Measurements from ENCODE around the gene UBASH3A. TPM values are rescaled to one million over a fixed set of nuclear protein-coding genes. Genes with fewer than 3 reads are reported as not detected.

The UBASH3A gene
- total RNA-seq, 1 donor from 2014 or later, result 1.5 TPM

- no peaks in the 10 kb centered on the region for H3K4me1 ChIP-seq
- TF ChIP-seq, protein P1, sequence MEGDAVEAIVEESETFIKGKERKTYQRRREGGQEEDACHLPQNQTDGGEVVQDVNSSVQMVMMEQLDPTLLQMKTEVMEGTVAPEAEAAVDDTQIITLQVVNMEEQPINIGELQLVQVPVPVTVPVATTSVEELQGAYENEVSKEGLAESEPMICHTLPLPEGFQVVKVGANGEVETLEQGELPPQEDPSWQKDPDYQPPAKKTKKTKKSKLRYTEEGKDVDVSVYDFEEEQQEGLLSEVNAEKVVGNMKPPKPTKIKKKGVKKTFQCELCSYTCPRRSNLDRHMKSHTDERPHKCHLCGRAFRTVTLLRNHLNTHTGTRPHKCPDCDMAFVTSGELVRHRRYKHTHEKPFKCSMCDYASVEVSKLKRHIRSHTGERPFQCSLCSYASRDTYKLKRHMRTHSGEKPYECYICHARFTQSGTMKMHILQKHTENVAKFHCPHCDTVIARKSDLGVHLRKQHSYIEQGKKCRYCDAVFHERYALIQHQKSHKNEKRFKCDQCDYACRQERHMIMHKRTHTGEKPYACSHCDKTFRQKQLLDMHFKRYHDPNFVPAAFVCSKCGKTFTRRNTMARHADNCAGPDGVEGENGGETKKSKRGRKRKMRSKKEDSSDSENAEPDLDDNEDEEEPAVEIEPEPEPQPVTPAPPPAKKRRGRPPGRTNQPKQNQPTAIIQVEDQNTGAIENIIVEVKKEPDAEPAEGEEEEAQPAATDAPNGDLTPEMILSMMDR (IDR thresholded peaks at IDR 0.05), result no peak
- no peaks in the 10 kb centered on the region for H3K36me3 ChIP-seq
- DNase-seq (no peak), ATAC-seq (no peak)
- no peaks in the 10 kb centered on the region for H3K9me3 ChIP-seq
- no peak overlapping the region for H3K4me3 ChIP-seq
- no peak overlapping the region for H3K27ac ChIP-seq
- intact Hi-C loops (cut with DNase I), result no loop called here
- peaks cover 9% of the 10 kb centered on the region for H3K27me3 ChIP-seq
Measured at GRCh38 chr21:42364304-42364865, 39.3 kb upstream of the UBASH3A start.

GRCh38 chr21:42365770-42366169 is 37.9 kb upstream of the UBASH3A start:
- ATAC-seq (no peak), DNase-seq (no peak)
- Histone ChIP-seq H3K4me1 (no peaks in the 10 kb centered on the region), H3K4me3 (no peak overlapping the region), H3K27me3 (peaks cover 9% of the 10 kb centered on the region), H3K27ac (no peak overlapping the region), H3K36me3 (no peaks in the 10 kb centered on the region), H3K9me3 (no peaks in the 10 kb centered on the region)
- intact Hi-C loops (cut with DNase I), result no loop called here
- TF ChIP-seq, protein P1 (IDR thresholded peaks at IDR 0.05), result no peak

- ATAC-seq (peak; percentile 8), DNase-seq (no peak)
- Histone ChIP-seq H3K4me3 (no peak within 1 kb of the TSS), H3K36me3 (no peaks in the 10 kb centered on the region), H3K4me1 (no peaks in the 10 kb centered on the region), H3K27me3 (peaks cover 9% of the 10 kb centered on the region), H3K9me3 (no peaks in the 10 kb centered on the region), H3K27ac (no peak within 1 kb of the TSS)
- intact Hi-C loops (cut with DNase I), result no loop called here
- TF ChIP-seq, protein P1 (IDR thresholded peaks at IDR 0.05), result no peak
Measured at GRCh38 chr21:42366292-42367010, 37.3 kb upstream of the UBASH3A start, which contains the start of gene TFF1. Gene TFF1, minus strand, starts transcription at chr21:42366535. Its CDS starts 40 bp downstream, at chr21:42366495.

- Histone ChIP-seq H3K36me3 (no peaks in the 10 kb centered on the region), H3K27me3 (peaks cover 9% of the 10 kb centered on the region), H3K4me1 (no peaks in the 10 kb centered on the region), H3K9me3 (no peaks in the 10 kb centered on the region), H3K27ac (no peak overlapping the region), H3K4me3 (no peak overlapping the region)
- TF ChIP-seq, protein P1 (IDR thresholded peaks at IDR 0.05), result no peak
- ATAC-seq, result no peak
- no peak for DNase-seq
- intact Hi-C loops (cut with DNase I), result no loop called here
Measured at GRCh38 chr21:42367367-42368165, 36.1 kb upstream of the UBASH3A start.

DNA sequence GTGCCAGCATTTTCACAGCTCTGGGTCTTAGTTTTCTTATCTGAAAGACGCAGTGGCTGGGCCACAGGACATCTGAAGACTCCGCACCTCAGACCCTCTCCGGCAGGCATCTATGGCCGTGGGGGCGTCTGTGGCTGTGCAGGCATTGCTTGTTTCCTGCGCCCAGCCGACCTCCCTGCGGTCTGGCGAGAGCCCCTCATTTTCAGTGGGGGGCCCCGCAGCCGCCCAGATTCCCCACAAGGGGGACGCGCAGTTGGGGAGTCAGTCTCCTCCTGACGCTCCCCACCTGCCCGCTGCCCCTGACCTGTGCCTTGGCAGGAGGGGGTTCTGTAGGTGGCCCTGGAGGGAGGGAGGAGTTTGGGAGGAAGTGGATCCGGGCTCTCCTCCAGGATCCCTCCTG is 33.9 kb upstream of the UBASH3A start:
- DNase-seq (no peak), ATAC-seq (no peak)
- no peaks in the 10 kb centered on the region for H3K9me3 ChIP-seq
- H3K4me3 ChIP-seq, result no peak overlapping the region
- intact Hi-C loops (cut with DNase I), result no loop called here
- no peaks in the 10 kb centered on the region for H3K27me3 ChIP-seq
- H3K4me1 ChIP-seq, result no peaks in the 10 kb centered on the region
- H3K27ac ChIP-seq, result no peak overlapping the region
- TF ChIP-seq, protein P1 (IDR thresholded peaks at IDR 0.05), result no peak
- H3K36me3 ChIP-seq, result no peaks in the 10 kb centered on the region

Measured in upper lobe of right lung (tissue), 1 donor.